Thyroid gland (tissue), 4 donors: ENCODE results near the gene ISL2.

Source experiments
- CTCF ChIP-seq, 6 experiments: fragments of 200-600 bp in 3 of 6; fragments of 450-650 bp in 3 of 6; sonication (generic) in 3 of 6; IDR thresholded peaks; one replicate each; pipeline ENCODE4 v1.5.1; 2016 to 2019; ENCODE audit warnings: antibody characterized with exemption in 6 of 6, mild to moderate bottlenecking in 2 of 6, inconsistent platforms in 1 of 6, moderate library complexity in 1 of 6
- POLR2A ChIP-seq, 2 donors: fragments of 450-650 bp; IDR thresholded peaks; one replicate each; pipeline ENCODE4 v1.6.1; 2017; ENCODE audit warnings: antibody characterized with exemption in 2 of 2, mild to moderate bottlenecking in 2 of 2, moderate library complexity in 1 of 2

GRCh38 chr15:76289582-76289981, 47.0 kb upstream of the ISL2 start:
- TF ChIP-seq CTCF (IDR thresholded peaks at IDR 0.05): no peak
- TF ChIP-seq POLR2A (IDR thresholded peaks at IDR 0.05): no peak
